Activated T-helper 1 cell treated with Interleukin-2 at 50 U/mL for 16 hours (primary cell): ENCODE measurements around the gene HRH3.

Experiments used
- DNase-seq: peaks from one replicate; pipeline ENCODE4 v3.0.0-alpha.2; 2020; ENCODE audit warnings: low read depth

Gene HRH3

DNA sequence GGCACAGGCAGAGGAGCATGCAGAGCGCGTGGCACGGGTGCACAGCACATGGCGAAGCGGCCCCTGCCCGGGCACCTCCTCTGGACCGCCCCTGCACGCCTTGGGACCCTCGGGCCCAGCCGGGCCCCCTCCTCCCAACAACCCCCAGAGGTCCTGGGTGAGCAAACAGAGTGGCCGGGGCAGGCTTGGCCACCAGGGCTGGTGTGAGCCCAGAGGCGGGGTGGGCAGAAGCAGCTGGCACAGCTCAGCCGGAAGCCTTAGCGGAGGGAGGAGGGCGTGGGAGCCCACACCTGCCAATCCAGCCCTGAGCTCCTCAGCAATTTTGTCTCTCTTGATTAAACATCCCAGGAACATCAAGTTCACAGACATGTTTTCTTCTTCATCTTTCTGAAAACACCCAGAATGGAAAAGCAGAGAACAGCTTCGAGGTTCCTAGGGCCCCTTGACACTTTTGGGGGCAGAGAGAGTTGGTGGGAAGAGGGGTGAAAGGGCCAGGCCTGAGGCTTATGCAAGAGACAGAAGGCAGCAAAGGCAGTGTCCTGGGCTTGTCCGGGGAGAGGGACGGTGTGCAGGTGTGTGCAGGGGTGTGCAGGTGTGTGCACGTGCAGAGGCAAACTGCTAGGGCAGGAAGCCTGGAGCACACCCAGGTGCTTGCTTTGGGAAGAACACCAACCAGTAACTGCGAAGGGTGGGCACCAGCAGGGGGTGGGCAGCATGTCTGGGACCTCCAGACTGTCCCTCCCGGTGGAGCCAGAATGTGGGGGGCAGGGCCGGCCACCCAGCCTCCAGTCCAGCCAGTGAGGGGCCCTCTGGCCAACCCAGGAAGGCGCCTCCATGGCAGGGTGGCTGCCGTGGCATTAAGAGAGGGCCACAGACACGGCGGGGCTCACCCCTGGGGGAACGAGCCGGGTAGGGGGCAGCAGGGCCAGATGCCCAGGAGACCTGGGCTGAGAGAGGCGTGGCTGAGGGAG lies 4.8 kb downstream of the HRH3 start:
- DNase-seq: no peak

DNA sequence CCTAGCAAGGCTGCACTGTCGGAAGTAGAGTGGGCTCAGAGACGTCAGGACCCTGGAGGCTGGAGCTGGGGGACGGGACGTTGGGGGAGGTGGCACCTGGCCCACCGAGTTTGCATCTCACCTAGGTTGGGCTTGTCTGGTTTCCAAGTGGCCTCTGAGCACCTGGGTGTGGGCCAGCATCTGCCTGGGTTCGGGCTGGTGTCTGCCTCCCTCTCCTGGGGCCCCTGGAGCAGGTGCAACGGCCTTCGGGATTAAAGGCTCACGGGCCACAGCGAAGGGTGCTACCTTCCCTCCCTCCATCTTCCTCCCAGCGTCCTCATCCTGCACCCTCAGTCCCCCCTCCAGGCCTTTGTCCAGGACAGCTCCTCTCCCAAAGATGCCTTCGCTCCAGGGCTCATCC lies 6.0 kb downstream of the HRH3 start:
- DNase-seq: no peak

DNA sequence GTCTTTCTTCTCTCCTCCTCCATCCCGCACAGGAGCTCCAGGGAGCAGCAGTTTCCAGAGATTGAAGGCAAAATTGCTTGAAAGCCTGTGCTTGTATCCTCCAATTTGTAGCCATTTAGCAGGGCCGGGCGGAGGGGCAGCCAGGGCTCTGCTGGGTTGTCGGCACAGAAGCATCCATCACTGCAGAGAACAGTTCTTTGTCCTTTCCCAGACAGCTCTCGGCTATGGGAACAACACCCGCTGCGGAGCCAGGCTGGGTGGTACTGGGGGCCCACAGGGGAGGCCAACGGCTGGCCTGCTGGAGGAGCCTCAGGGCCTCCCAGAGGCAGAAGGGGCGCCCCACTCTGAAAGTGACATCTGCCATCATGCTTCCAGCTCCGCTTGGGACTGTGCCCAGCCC lies 7.8 kb downstream of the HRH3 start:
- no peak for DNase-seq

DNA sequence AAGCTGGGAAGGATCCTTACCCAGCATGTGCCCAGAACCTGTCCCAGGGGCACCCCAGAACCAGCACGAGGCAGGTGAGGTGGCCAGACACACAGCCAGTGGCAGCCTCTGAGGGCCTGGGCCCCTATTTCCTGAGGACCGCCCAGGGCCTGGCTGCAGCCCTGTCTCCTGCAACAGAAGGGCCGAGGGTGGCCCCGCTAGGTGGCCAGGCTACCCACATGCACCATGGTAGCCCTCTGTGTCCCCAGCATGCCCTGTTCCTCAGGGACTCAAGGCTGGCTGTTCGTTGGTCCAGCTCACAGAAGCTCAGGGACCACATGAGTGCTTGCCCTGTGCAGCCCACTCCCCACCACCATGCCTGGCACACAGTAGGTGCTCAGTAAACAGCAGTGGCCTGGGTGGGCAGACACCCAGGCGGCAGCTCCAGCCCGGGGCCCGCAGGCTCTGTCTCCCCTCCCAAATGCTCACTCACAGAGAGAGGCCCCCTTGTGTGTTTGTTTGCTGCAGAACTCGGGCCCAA lies 8.2 kb downstream of the HRH3 start:
- no peak for DNase-seq

DNA sequence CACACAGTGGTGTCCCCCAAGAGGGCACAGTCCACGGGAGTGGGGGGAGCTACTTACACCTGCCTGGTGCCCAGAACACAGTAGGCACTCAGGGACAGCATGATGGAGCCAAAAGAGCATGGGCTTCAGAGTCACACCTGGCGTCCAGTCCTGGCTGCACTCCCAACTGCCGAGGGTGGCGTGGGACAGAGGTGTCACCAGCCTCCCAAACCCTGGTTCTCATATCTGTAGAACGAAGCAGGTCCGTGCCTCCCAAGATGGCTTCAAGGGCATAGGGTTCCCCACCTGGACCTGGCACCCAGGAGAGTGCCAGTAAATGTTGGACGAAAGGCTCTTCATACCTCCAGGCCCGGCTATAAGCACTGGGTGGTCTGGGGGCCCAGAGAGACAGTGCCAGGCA lies 8.9 kb downstream of the HRH3 start:
- DNase-seq: no peak

DNA sequence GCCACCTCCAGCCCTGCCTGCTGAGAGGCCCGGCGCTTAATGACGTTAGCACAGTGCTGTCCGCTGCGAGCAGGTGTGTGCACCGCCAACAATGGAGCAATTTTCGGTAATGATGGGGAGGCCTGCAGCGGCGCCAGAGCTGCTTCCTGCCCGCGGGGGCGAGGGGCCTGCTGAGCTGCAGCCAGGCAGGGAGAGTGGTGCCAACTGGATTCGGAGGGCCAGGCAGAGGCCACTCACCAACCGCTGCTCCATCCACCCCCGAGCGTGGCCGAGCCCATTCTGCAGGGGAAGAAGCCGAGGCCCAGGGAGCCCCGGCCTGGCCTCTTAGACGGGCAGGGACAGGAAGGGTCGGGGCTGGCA lies 9.6 kb downstream of the HRH3 start:
- DNase-seq: no peak

DNA sequence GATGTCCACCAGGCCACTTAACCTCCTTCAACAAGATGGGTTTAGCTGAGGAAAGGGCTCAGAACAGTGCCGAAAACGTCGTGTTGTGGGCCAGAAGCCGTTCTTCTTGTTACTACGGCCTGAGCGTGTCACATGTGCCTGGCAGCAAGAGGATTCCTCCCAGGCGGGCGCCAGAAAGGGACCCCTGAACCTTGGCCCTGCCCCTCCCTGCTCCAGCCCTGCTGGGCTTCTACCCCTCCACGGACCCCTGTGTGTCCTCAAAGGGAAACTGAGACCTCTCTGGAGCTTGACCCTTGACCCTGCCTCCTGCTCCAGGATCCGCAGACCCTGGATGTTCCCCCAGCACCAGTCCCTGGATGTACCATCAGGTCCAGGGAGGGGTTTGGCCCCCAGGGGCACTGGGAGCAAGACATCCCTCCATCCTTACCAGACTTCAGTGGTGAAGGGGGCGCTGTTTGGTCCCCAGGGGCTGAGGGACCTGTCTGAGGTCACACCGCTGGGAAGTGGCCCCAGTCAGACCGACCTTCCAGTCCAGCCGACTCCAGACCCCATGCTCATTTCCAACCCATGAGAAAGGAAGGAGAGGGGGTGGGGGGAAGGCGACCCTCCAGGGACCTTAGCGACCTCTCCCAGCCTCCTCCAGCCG lies 10.1 kb downstream of the HRH3 start:
- no peak for DNase-seq

DNA sequence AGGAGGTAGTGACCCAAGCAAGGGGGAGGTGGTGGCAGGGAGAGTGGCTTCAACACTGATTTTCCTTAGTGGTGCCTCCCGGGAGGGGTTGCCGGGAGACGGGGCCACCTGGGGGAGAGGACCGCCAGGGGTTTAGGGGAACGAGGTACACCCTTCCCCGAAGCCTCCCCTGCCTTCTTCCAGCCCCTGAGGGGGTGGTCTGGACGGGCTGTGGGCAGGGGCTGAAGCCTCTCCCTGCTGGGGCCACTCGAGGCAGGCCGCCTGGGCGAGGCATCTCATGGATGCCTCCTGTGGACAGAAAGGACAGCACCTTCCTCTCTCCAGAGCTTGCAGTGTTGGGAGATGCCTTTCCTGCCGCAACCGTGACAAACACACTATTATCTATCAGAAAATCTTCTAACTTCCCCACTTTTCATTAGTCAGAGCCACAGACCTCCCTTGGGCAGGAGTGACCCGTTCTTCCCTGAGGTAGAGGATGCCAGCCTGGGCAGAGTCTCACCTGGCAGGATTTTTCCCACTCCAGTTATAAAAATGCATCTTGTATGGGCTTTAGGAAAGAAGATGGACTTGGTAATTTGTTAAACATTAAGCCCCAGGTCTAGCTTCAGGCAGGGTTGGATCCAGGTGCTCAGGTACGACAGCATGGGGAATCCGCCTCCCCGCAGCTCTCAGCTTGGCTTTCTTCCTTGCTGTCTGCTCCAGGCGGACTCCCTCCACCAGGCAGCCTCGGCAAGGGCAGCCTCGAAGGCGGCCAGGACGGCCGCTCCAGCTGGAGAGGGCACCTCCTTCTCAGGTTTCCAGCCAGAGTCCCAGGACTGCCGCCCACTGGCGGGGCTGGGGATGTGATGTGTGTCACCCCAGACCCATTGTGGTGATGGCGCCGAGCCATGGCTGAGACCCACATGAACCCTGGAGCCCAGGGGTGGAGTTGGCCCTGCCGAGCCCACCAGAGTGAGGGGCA lies 11.0 kb downstream of the HRH3 start:
- no peak for DNase-seq

DNA sequence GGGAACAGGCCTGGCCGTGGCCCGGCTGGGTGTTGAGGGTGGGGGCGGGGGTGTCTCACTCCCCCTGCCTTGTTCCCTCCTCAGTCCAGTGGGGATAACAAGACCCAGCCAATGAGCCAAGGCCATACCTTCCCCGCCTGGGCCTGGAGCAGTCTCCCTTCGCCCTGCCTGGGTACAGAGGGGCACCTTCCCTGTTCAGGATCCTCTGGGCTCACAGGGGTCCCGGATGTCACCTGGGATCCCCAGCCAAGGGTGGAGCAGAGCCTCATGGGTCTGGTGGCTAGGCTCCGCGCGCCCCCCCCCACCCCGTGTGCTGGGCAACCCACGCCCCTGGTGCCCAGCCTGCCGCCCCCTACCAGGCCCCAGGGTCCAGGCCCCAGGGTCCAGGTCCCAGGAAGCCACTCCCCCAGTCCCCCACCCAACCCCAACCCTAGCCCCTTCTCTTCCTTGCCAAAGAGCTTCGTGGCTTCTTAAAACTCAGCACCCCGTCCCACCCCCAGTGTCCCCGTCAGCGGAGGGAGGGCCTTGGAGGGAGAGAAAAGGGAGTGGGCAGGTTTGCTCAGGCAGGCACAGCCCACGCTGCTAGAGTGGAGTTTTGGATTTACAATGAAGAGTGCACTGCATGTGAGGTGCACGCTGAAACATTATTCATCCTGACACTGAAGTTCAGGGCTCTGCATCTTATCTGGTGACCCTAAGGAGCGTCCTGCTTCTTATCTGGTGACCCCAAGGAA lies 11.8 kb downstream of the HRH3 start:
- no peak for DNase-seq

DNA sequence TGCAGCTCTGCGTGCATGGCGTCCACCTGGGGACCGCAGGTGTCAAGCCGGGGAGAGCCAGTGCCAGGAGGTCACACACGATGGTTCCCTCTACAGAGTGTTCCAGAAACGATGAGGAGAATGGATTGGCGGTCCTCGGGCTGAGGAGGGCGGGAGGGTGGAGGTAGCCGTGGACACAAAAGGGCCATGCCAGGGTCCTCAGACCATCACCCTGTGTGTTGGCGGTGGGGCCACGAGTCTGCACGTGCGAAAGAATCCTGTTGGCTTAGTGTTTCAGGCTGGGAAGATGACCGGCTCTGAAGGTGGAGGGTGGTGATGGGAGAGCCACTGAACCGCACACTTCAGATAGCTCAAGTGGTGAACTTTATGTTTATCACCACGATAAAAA lies 13.7 kb downstream of the HRH3 start:
- no peak for DNase-seq

DNA sequence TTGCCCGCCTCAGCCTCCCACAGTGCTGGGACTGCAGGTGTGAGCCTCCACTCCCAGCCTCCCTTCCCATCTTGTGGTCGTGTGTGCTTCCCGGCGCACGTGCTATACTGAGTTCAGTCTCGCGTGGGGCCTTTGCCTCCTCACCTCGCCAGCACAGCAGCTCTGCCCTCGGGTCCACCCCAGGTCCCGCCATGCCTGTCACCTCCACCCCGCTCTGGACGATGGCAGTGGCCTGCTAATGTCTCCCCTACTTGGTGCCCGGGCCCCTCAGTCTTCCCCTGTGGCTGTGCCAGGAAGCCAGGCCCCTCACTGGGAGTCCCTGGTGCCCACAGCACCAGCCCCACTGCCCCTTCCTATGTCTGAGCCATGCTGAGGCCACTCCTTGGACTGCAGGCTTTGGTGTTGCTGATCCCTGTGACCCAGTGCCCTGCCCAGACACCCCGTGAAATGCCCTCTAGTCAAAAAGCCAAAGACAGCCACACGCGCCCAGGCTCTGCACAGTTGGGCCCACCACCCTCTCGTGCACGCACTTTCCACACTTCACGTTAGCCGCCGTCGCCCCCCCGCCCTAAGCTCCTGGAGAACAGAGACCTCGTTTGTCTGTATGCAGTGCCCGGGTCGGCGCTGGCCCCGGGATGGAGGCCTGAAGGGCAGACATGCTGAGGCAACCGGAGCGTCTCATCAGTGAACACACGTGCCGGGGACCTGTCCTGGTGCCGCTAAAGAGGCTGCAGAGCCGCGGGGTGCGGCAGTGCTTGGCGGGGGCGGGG lies 14.3 kb downstream of the HRH3 start:
- no peak for DNase-seq

DNA sequence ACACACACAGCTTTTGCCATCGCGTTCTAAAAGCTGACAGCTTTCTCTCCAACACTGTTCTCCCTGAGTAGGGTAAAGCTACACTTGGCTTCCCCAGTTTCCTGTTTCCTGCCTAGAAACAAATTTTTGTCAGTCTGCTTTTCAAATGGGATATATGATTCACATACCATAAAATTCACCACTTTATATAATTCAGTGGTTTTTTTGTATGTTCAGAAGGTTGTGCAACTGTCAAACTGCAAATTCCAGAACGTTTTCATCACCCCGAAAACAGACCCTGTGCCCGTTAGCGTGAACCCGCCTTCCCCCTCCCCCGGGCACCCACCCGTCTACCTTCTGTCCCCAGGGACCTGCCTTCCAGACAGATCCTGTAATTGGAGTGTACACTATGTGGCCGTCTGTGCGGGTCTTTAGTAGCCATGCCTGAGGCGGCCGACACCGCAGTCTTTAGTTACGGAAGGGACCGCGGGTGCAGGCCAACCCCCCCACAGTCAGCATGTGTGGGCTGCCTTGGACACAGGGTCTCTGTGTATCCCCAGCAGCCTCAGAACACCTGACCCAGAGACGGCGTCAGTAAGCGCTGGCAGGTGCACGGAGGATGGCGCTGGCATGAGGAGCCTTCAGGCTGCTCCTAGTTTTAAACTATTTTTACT lies 16.6 kb downstream of the HRH3 start:
- no peak for DNase-seq

DNA sequence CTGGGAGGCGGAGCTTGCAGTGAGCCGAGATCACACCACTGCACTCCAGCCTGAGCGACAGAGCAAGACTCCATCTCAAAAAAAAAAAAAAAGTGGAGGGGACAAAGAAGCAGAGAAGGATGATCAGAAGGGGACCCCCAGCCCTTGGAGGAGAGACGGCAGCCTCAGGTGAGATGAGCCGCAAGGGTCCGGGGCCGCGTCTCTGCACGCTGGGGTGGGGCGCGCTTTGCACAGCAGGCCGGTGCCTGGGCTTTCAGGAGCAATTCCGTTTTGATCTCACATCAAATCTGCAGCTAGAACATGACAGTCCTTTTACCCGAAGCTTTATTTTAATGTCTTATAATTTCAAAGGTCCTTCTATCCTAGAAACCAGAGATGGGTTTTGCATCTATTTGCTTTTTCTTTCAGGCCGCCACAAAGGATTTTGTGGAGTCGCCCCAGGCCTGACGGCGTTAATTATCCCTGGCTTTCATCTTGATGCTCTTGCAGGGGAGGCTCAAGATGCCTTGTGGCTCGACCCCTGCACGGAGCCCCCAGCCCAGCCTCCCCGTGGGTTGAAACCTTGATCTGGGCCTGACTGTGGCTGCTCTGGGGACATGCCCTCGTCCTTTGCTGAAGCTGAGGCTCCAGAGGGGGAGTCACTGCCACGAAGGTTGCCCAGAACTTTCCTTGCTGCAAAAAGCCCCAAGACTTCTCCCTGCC lies 17.3 kb downstream of the HRH3 start:
- no peak for DNase-seq

DNA sequence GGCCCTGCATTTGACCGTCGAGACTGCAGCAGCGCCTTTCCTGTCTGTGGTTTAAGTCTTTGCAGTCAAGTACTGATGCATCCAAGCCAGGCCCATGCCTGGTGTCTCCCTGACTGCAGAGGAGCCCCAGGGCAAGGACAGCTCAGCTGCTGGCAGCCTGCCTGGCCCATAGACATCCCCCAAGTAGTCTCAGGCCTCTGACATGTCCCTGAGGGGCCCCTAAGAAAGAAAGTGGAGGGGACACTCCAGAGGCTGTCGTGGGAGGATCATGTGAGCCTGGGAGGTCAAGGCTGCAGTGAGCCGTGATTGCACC lies 18.0 kb downstream of the HRH3 start:
- no peak for DNase-seq

DNA sequence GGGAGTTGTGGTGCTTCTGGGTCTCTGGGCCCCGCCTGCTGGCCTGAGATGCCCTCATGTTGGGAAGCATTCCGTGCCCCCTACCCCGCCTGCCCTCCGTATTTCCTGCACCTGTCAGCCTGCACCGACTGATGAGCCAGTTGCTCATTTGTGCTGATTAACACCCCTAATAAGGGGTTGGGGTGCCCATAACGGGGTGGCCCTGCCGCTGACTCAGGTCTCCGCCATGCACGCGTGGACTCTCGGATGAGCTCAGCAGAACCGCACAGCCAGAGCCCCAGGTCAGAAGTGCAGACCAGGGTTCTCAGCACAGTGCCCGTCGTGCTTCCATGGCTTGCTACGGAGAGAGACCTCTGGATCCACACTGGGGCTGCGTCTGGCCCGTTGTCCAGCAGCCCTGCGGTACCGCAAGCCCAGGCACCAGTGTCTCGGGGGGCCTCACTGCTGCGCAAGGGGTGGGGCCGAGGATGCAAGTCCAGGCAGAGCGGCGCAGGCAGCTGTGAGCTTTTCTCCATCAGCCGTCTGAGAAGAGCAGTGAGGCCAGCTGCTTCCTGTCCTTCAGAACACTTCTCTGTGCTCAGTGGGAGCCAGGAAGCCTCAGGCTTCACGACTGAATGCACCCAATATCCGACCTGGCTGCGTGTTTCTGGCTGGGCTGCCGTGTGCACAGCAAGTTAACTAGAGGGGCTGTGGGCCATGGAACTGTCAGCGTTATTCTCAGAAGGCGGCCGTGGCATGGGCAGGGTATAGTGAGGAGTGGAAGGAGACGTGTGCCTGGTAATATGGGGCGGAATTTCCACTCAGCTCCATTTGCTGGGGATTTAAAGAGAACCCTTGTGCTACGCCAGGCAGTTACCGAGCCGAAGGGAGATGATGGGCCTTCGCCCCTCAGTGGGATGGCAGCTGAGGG lies 18.6 kb downstream of the HRH3 start:
- DNase-seq: no peak

DNA sequence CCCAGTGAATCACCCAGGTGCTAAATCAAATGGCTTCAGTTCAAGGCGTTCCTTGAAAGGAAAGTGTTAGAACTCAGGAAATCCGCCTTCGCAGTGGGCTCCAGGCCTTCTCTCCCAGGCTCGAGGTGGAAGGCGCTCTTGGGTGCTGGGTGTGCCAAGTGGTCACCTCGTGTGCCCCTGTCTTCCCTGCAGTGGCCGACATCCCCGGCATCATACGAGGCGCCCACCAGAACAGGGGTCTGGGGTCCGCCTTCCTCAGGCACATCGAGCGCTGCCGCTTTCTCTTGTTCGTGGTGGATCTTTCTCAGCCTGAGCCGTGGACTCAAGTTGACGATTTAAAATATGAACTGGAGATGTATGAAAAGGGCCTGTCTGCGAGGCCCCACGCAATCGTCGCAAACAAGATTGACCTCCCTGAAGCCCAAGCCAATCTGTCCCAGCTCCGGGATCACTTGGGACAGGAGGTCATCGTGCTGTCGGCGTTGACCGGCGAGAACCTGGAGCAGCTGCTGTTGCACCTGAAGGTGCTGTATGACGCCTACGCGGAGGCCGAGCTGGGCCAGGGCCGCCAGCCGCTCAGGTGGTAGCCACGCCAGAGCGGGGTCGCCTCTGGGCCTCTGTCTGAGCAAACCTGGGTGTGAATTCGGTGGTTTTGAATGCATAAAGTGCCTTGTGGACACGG lies 19.4 kb downstream of the HRH3 start:
- no peak for DNase-seq

DNA sequence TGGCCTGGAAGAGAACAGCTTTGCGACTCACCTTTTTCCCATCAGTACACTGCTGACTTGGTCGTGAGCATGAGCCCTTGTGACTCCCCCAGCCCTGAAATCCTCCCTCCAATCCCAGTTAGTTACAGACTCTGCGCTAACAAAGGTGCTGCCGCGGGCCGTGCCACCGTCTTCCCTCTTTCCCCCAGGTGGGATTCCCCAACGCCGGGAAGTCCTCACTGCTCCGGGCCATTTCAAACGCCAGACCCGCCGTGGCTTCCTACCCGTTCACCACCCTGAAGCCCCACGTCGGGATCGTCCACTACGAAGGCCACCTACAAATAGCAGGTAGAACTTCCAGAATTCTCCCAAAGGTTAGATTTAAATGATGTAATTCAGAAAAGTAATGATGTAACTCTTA lies 21.1 kb downstream of the HRH3 start:
- DNase-seq: no peak

DNA sequence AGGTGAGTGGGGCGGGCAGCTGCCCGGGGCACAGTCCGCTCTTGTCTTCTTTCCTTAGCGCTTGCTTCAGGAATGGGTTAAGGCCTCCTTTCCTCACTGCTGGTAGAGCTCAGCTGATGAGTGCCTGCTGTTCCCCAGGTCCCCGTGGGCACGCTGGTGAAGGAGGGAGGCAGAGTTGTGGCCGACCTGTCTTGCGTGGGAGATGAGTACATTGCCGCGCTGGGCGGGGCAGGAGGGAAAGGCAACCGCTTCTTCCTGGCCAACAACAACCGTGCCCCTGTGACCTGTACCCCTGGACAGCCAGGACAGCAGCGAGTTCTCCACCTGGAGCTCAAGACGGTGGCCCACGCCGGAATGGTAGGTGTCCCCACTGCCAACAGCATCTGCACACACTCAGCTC lies 21.6 kb downstream of the HRH3 start:
- DNase-seq: no peak
